ENCODE measurements around the gene CARD11. TPM values are rescaled to one million over a fixed set of nuclear protein-coding genes. Genes with fewer than 3 reads are reported as not detected.
"Not testable (repeated sequence)": the region's sequence is repeated elsewhere in the genome, so short reads cannot be mapped to it uniquely, and the experiment has no call there.

Gene CARD11
- total RNA-seq, 2 experiments from 2014 or later = 99.4 to 105 TPM

GRCh38 chr7:2924866-2925840, 118.5 kb downstream of the CARD11 start:
- H3K36me3 Mint-ChIP-seq (ENCODE audit: low read depth) = peaks cover 36% of the 10 kb centered on the region
- H3K4me1 Mint-ChIP-seq (ENCODE audit: low read depth) = no peaks in the 10 kb centered on the region
- no peak overlapping the region for H3K4me3 Mint-ChIP-seq
- H3K27ac Mint-ChIP-seq = no peak overlapping the region
- CTCF ChIA-PET = no interaction called here
- intact Hi-C loops (cut with micrococcal nuclease) = no loop called here
- DNase-seq = no peak
- no peaks in the 10 kb centered on the region for H3K9me3 Mint-ChIP-seq
- H3K27me3 Mint-ChIP-seq (ENCODE audit: low read depth) = no peaks in the 10 kb centered on the region

GRCh38 chr7:2923886-2924574, 119.6 kb downstream of the CARD11 start:
- peaks cover 42% of the 10 kb centered on the region for H3K36me3 Mint-ChIP-seq (ENCODE audit: low read depth)
- no peaks in the 10 kb centered on the region for H3K27me3 Mint-ChIP-seq (ENCODE audit: low read depth)
- intact Hi-C loops (cut with micrococcal nuclease) = no loop called here
- H3K4me3 Mint-ChIP-seq = no peak overlapping the region
- H3K4me1 Mint-ChIP-seq (ENCODE audit: low read depth) = no peaks in the 10 kb centered on the region
- H3K27ac Mint-ChIP-seq = no peak overlapping the region
- no peaks in the 10 kb centered on the region for H3K9me3 Mint-ChIP-seq
- no peak for DNase-seq
- CTCF ChIA-PET = interaction anchor here (0.6 kb wide), 1 partner anchor 13 kb away, joined by 3 read pairs; no protein-coding TSS in a partner anchor

GRCh38 chr7:2923291-2923781, 120.3 kb downstream of the CARD11 start:
- CTCF ChIA-PET = interaction anchor here (0.6 kb wide), 1 partner anchor 12 kb away, joined by 3 read pairs; no protein-coding TSS in a partner anchor
- no peaks in the 10 kb centered on the region for H3K27me3 Mint-ChIP-seq (ENCODE audit: low read depth)
- no peaks in the 10 kb centered on the region for H3K9me3 Mint-ChIP-seq
- H3K27ac Mint-ChIP-seq = no peak overlapping the region
- DNase-seq = no peak
- intact Hi-C loops (cut with micrococcal nuclease) = no loop called here
- H3K4me3 Mint-ChIP-seq = no peak overlapping the region
- H3K4me1 Mint-ChIP-seq (ENCODE audit: low read depth) = no peaks in the 10 kb centered on the region
- peaks cover 45% of the 10 kb centered on the region for H3K36me3 Mint-ChIP-seq (ENCODE audit: low read depth)

- Mint-ChIP-seq H3K9me3 (no peaks in the 10 kb centered on the region), H3K4me3 (no peak overlapping the region), H3K27me3 (ENCODE audit: low read depth) (no peaks in the 10 kb centered on the region), H3K27ac (peak overlapping the region; percentile 30), H3K4me1 (ENCODE audit: low read depth) (no peaks in the 10 kb centered on the region), H3K36me3 (ENCODE audit: low read depth) (peaks cover 48% of the 10 kb centered on the region)
- CTCF ChIA-PET = no interaction called here
- DNase-seq = no peak
- intact Hi-C loops (cut with micrococcal nuclease) = no loop called here
Observed at GRCh38 chr7:2922866-2923265, 120.8 kb downstream of the CARD11 start.

- intact Hi-C loops (cut with micrococcal nuclease) = no loop called here
- peaks cover 46% of the 10 kb centered on the region for H3K36me3 Mint-ChIP-seq (ENCODE audit: low read depth)
- no peaks in the 10 kb centered on the region for H3K9me3 Mint-ChIP-seq
- H3K4me3 Mint-ChIP-seq = no peak overlapping the region
- H3K4me1 Mint-ChIP-seq (ENCODE audit: low read depth) = no peaks in the 10 kb centered on the region
- H3K27ac Mint-ChIP-seq = no peak overlapping the region
- no peaks in the 10 kb centered on the region for H3K27me3 Mint-ChIP-seq (ENCODE audit: low read depth)
- CTCF ChIA-PET = no interaction called here
- DNase-seq = no peak
Observed at GRCh38 chr7:2922348-2922691, 121.3 kb downstream of the CARD11 start.

- H3K9me3 Mint-ChIP-seq = no peaks in the 10 kb centered on the region
- no peak overlapping the region for H3K27ac Mint-ChIP-seq
- no peak overlapping the region for H3K4me3 Mint-ChIP-seq
- intact Hi-C loops (cut with micrococcal nuclease) = no loop called here
- H3K27me3 Mint-ChIP-seq (ENCODE audit: low read depth) = no peaks in the 10 kb centered on the region
- CTCF ChIA-PET = interaction anchor here (1.1 kb wide), 1 partner anchor 20 kb away, joined by 3 read pairs; no protein-coding TSS in a partner anchor
- DNase-seq = no peak
- no peaks in the 10 kb centered on the region for H3K4me1 Mint-ChIP-seq (ENCODE audit: low read depth)
- peaks cover 47% of the 10 kb centered on the region for H3K36me3 Mint-ChIP-seq (ENCODE audit: low read depth)
Observed at GRCh38 chr7:2921653-2922347, 121.9 kb downstream of the CARD11 start.

GRCh38 chr7:2920956-2921652, 122.6 kb downstream of the CARD11 start:
- Mint-ChIP-seq H3K4me1 (ENCODE audit: low read depth) (no peaks in the 10 kb centered on the region), H3K36me3 (ENCODE audit: low read depth) (peaks cover 51% of the 10 kb centered on the region), H3K9me3 (no peaks in the 10 kb centered on the region), H3K27ac (no peak overlapping the region), H3K27me3 (ENCODE audit: low read depth) (no peaks in the 10 kb centered on the region), H3K4me3 (no peak overlapping the region)
- no peak for DNase-seq
- intact Hi-C loops (cut with micrococcal nuclease) = no loop called here
- CTCF ChIA-PET = interaction anchor here (1.1 kb wide), 1 partner anchor 21 kb away, joined by 3 read pairs; no protein-coding TSS in a partner anchor

- CTCF ChIA-PET; intact Hi-C loops (cut with micrococcal nuclease); DNase-seq; H3K4me3 Mint-ChIP-seq; H3K9me3 Mint-ChIP-seq; H3K4me1 Mint-ChIP-seq (ENCODE audit: low read depth); H3K27ac Mint-ChIP-seq; H3K27me3 Mint-ChIP-seq (ENCODE audit: low read depth): not testable (repeated sequence)
- peaks cover 48% of the 10 kb centered on the region for H3K36me3 Mint-ChIP-seq (ENCODE audit: low read depth)
Observed at GRCh38 chr7:2920480-2920879, 123.2 kb downstream of the CARD11 start.

GRCh38 chr7:2920041-2920440, 123.6 kb downstream of the CARD11 start:
- peaks cover 50% of the 10 kb centered on the region for H3K36me3 Mint-ChIP-seq (ENCODE audit: low read depth)
- CTCF ChIA-PET = no interaction called here
- no peaks in the 10 kb centered on the region for H3K27me3 Mint-ChIP-seq (ENCODE audit: low read depth)
- H3K4me3 Mint-ChIP-seq = no peak overlapping the region
- H3K27ac Mint-ChIP-seq = no peak overlapping the region
- no peaks in the 10 kb centered on the region for H3K4me1 Mint-ChIP-seq (ENCODE audit: low read depth)
- intact Hi-C loops (cut with micrococcal nuclease) = no loop called here
- H3K9me3 Mint-ChIP-seq = no peaks in the 10 kb centered on the region
- DNase-seq = no peak

GRCh38 chr7:2919256-2919655, 124.4 kb downstream of the CARD11 start:
- no peaks in the 10 kb centered on the region for H3K9me3 Mint-ChIP-seq
- intact Hi-C loops (cut with micrococcal nuclease) = no loop called here
- no peak overlapping the region for H3K4me3 Mint-ChIP-seq
- H3K27me3 Mint-ChIP-seq (ENCODE audit: low read depth) = no peaks in the 10 kb centered on the region
- H3K4me1 Mint-ChIP-seq (ENCODE audit: low read depth) = no peaks in the 10 kb centered on the region
- DNase-seq = no peak
- peaks cover 50% of the 10 kb centered on the region for H3K36me3 Mint-ChIP-seq (ENCODE audit: low read depth)
- no peak overlapping the region for H3K27ac Mint-ChIP-seq
- CTCF ChIA-PET = interaction anchor here (0.5 to 0.7 kb wide), 2 partner anchors 19 to 234 kb away, joined by 3 read pairs; no protein-coding TSS in a partner anchor

- DNase-seq = no peak
- Mint-ChIP-seq H3K36me3 (ENCODE audit: low read depth) (peaks cover 48% of the 10 kb centered on the region), H3K4me1 (ENCODE audit: low read depth) (no peaks in the 10 kb centered on the region), H3K4me3 (no peak overlapping the region), H3K27ac (no peak overlapping the region), H3K27me3 (ENCODE audit: low read depth) (no peaks in the 10 kb centered on the region), H3K9me3 (no peaks in the 10 kb centered on the region)
- CTCF ChIA-PET = no interaction called here
- intact Hi-C loops (cut with micrococcal nuclease) = no loop called here
Observed at GRCh38 chr7:2918406-2918805, 125.3 kb downstream of the CARD11 start.

- no peaks in the 10 kb centered on the region for H3K27me3 Mint-ChIP-seq (ENCODE audit: low read depth)
- no peaks in the 10 kb centered on the region for H3K4me1 Mint-ChIP-seq (ENCODE audit: low read depth)
- CTCF ChIA-PET = no interaction called here
- H3K4me3 Mint-ChIP-seq = no peak overlapping the region
- no peaks in the 10 kb centered on the region for H3K9me3 Mint-ChIP-seq
- H3K36me3 Mint-ChIP-seq (ENCODE audit: low read depth) = peaks cover 41% of the 10 kb centered on the region
- intact Hi-C loops (cut with micrococcal nuclease) = no loop called here
- no peak overlapping the region for H3K27ac Mint-ChIP-seq
- DNase-seq = no peak
Observed at GRCh38 chr7:2915023-2915422, 128.6 kb downstream of the CARD11 start.
